ENCODE results near the gene SAMD14. TPM values are rescaled to one million over a fixed set of nuclear protein-coding genes. Genes with fewer than 3 reads are reported as not detected.

The SAMD14 gene
- total and polyA plus RNA-seq, 11 donors, result 0.44 to 3.9 (median 1.2) TPM

- H3K36me3 ChIP-seq, result peaks cover 0 to 100% (median 96%) of the 10 kb centered on the region in 9 donors
- no peaks in the 10 kb centered on the region for H3K27me3 ChIP-seq
- no peaks in the 10 kb centered on the region for H3K9me3 ChIP-seq
- peak overlapping the region in 3 of 12 donors; percentile 6 to 14 (median 9) for H3K4me3 ChIP-seq
- DNase-seq (peak; percentile 82 to 89 (median 84)), ATAC-seq (peak; percentile 57 to 85 (median 74))
- H3K27ac ChIP-seq, result peak overlapping the region; percentile 29 to 80 (median 56)
- peaks cover 0 to 48% (median 32%) of the 10 kb centered on the region in 12 donors for H3K4me1 ChIP-seq
- intact Hi-C loops (cut with DNase I), result loop anchor here in 3 of 10 donors (1.0 to 2.0 kb wide), 2 partner anchors 21 kb away; no protein-coding TSS in a partner anchor
- WGBS, 4 donors, result 31 to 36% (median 32%) methylated on average over 19 of the region's 19 CpGs
- TF ChIP-seq POLR2A (IDR thresholded peaks at IDR 0.05), result no peak
- peak; percentile 89 to 99 (median 95) for TF ChIP-seq CTCF (IDR thresholded peaks at IDR 0.05)
Measured at GRCh38 chr17:50139950-50140885, 10.3 kb upstream of the SAMD14 start.

GRCh38 chr17:50139185-50139783, 9.3 kb upstream of the SAMD14 start:
- ATAC-seq (no peak), DNase-seq (peak in 1 of 5 donors; percentile 19)
- TF ChIP-seq CTCF (IDR thresholded peaks at IDR 0.05) (no peak), POLR2A (IDR thresholded peaks at IDR 0.05) (no peak)
- Histone ChIP-seq H3K9me3 (no peaks in the 10 kb centered on the region), H3K4me3 (no peak overlapping the region), H3K4me1 (peaks cover 0 to 42% (median 26%) of the 10 kb centered on the region in 12 donors), H3K36me3 (peaks cover 0 to 100% (median 94%) of the 10 kb centered on the region in 9 donors), H3K27ac (peak overlapping the region in 7 of 12 donors; percentile 16 to 79 (median 51)), H3K27me3 (no peaks in the 10 kb centered on the region)
- WGBS, 4 donors, result 87 to 90% (median 89%) methylated on average over 14 to 15 of the region's 15 CpGs
- intact Hi-C loops (cut with DNase I), result no loop called here

GRCh38 chr17:50137042-50137441, 7.1 kb upstream of the SAMD14 start:
- DNase-seq (no peak), ATAC-seq (no peak)
- intact Hi-C loops (cut with DNase I), result no loop called here
- H3K27ac ChIP-seq, result no peak overlapping the region
- H3K9me3 ChIP-seq, result no peaks in the 10 kb centered on the region
- WGBS, 4 donors, result 88 to 94% (median 90%) methylated on average over 4 of the region's 4 CpGs
- peaks cover 0 to 54% (median 38%) of the 10 kb centered on the region in 12 donors for H3K4me1 ChIP-seq
- H3K27me3 ChIP-seq, result no peaks in the 10 kb centered on the region
- H3K36me3 ChIP-seq, result peaks cover 0 to 82% (median 73%) of the 10 kb centered on the region in 9 donors
- no peak for TF ChIP-seq CTCF (IDR thresholded peaks at IDR 0.05)
- no peak overlapping the region for H3K4me3 ChIP-seq

Measured in heart left ventricle (tissue), 16 donors.